SKM-1 treated with dmso at 0.1 percent for 144 hours (cell line): Measurements from ENCODE around the gene HOOK1.

ENCODE experiments used
- DNase-seq: peaks from one replicate; lab custom pipeline; 2025; ENCODE audit not compliant: unreplicated experiment; lab: John Stamatoyannopoulos, UW

Gene HOOK1

GRCh38 chr1:59814901-59815825, at the start of gene HOOK1:
Gene HOOK1, plus strand, starts transcription at chr1:59814949. Its CDS starts 169 bp downstream, at chr1:59815118.
- DNase-seq: no peak

DNA sequence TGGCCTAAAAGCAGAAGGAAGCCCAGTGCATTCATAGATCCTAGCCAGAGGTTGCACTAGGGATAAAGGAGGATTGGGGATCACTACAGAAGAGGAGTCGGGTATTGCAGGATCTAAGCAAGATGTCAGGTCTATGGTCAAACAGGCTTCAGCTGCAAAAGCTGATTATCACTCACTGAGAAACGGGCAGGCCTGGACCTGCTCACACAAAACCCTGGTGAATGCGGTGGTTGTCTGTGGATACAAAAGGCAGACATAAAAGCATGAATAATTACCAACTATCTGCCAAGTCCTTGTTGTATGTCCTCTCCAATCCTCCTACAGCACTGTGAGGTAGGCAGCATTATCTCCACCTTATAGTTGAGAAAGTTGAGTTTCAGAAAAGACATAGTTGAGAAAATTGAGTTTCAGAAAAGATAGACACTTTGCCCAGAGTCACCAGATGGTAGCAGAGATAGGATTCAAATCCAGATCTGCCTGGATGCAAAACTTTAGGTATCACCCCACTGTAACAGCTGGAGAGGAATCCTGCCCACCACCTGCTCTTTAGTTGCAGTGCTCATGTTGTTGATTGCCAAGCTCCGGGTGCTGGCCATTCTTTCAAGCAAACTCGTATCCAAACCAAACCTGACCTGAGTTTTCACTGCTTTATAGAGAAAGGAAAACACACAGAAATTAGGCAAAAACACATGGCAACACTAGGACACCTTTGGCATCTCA, 49.6 kb upstream of the HOOK1 start:
- DNase-seq: no peak

DNA sequence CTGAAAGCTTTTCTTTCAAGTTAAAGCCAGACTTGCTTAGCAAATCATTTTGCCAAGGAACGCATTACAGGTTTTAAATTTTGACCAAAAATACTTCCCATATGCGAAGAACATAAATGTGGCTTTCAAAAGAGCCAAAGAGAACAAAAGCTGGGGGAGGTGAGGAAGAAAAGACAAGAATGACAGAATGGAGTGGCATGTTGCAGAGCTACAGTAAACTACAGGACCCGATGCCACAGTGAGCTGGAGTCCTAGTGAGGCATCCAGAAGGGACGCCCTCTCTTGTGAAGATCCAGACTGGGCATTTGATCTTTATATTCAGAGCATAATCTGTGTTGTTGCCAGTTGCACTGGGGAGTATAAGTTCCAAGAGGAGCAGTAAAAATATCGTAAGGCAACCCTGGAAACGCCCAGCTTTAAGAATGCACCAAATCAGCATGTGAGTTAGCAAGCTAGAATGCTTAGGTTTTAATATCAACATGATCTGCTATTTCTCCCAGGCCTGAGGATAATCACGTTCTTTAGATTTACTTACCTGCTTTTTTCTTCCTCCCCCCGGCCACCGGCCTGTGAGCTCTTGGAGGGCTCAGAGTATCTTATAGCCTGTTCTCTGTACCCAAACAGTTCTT, 48.4 kb upstream of the HOOK1 start:
- no peak for DNase-seq

DNA sequence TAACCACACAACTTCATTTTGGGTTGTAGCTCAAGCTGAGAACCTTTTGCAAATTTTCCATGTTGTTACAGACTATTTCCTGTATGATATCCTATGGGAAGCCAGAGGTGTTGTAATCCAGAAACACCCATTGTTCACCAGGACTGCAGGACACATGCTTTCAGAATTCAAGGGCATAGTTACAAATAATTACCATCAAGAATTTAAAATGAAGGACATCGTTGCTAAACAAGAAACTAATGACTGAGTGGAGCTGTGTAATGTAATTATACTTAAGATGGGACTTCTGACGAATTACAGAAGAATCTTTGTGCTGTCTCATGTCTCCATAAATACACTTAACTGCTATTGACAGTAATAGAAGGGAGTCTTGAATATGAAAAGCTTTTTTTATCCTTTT, 47.6 kb upstream of the HOOK1 start:
- DNase-seq: no peak

GRCh38 chr1:59768792-59769735, 45.7 kb upstream of the HOOK1 start:
- no peak for DNase-seq

- no peak for DNase-seq
Measured at GRCh38 chr1:59769736-59770095, 45.0 kb upstream of the HOOK1 start.

DNA sequence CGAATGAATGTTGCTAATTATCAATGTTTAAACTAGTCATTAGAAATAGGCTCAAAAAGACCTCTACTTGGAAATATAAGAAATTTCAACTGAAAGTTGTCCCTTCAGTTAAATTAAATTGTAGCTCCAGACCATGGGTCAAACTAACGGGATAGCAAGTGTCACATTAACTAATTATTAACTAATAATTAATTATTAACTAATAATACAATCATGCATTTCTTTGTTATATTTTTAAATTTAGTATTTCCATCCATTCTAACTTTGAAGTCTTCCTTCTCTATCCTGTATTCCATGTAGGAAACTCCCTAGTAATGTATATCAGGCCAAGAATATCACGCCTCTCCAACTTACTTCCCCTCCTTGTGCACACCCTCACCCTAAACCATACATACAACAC, 43.4 kb upstream of the HOOK1 start:
- DNase-seq: no peak

DNA sequence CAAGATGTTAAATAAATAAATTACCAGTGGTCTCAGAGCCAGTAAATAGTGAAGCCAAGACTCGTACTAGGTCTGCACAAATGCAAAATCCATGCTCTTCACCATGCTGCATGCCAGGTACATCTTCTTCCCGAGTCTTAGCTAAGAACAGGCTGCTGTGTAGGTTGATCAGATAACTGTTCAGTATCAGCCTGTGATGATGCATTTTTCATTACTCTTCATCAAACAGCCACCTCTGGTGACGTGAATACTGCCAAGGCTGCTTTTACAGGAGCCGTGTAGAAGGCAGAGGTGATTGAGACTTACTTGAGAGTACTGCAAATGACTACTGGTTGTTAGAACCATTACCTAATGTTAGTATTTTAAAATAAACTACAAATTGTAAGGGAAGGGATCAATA, 39.3 kb upstream of the HOOK1 start:
- no peak for DNase-seq

DNA sequence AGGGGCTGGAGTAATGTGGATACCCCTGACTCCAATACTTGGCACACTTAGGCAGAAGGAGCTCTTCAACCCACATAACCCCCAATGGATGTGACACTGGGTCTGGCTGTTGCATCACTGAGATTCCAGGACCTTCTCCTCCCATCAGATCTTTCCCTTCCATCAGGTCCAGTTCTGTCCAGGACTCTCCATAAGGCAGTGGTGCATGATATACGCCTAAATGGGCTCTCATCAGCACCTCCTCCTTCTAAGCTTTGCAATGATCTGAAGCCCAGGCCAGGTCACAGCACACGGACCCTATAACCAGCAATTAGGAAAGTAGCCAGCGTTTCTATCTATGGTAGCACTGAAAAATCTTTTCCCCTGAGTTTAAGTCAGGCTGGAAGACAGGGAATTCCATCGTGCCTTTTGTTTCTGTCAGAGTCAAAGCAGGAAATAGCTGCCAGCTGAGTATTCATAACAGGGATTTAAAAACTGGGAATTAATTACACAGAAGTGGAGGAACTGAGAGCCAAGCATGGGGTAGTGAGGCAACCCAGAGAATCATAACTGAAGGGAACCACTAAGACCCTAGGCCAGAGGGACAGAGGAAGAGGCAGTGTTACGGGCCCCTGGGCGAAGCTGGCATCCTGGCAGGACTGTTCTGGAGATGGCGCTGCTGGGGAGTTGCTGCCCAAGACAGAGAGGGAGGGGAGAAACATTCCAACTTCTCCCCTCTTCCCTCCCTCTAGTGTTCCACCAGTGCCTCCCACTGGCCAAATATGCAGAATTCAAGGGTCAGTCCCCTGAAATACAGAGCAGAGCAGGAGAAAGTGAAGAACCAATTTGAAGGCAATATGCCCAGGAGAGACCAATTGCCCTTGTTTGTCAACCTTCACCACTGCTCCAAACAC, 37.5 kb upstream of the HOOK1 start:
- DNase-seq: no peak

DNA sequence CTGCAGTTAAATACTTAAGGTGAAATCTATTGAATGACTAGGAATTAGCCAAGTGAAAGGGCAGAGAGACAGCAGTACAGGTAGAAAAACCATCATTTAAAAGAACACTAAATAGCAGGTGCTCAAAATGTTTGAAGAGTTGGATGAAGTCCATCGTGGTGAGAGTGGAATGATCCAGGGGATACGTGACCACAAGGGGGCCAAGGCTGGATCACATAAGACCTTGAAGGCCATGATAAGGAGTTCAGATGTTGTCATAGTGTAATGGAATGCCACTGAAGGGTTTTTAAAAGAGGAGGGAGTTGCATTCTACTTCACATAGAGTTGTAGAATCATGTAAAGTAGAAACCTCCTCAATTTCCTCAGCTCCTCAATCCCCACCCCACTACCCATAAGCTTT, 34.8 kb upstream of the HOOK1 start:
- DNase-seq: no peak

GRCh38 chr1:59788825-59789224, 25.9 kb upstream of the HOOK1 start:
- DNase-seq: no peak

- no peak for DNase-seq
Measured at GRCh38 chr1:59798600-59798999, 16.1 kb upstream of the HOOK1 start.

- DNase-seq: no peak
Measured at GRCh38 chr1:59803458-59804038, 11.2 kb upstream of the HOOK1 start.

GRCh38 chr1:59804301-59804700, 10.4 kb upstream of the HOOK1 start:
- DNase-seq: no peak

DNA sequence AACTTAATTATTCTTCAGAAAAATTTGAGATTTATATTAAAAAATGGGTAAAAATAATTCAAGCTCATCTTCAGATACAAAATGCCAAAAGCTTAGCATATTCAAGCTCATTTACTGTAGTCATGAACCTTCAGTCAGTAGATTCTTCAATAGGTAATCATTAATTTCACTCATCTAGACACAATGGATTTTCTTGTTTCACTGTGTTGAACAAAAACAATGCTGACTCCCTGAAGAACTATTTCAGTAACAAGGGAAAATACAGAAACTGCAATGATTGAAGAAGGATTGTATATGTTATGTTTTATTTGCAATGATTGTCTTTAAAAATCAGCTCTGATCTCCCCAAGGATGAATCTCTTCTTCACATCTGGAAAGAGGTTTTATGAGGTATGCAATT, 9.2 kb upstream of the HOOK1 start:
- no peak for DNase-seq

DNA sequence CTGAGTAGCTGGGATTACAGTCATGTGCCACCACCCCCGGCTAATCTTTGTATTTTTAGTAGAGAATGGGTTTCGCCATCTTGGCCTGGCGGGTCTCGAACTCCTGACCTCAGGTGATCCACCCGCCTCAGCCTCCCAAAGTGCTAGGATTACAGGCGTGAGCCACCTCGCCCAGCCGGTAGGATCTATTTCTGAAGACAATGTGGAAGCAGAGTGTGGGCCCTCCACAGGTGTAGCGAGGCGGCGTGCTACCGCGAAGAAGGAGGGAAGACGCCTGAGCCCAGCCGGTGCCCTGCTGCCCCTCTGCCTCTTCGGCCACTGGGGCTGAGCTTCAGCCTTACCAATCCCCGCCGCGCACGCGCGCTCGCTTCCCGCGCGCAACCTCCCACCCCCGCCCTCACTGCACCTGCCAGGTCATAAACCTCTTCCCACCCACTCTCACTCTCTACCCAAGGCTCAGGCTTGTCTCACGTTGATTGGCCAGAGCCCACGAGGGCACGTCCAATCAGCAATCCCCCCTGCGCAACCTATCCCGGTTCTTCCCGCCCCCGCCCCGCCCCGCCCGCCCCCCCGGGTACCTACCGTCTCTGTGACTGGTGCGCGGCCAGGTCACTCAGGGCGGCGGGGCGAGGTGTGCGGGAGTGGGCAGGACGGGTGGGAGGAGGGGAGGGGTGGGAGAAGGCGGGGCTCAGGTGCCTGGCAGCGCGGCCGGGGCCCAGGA, 409 bp upstream of the HOOK1 start:
- peak; percentile 94 for DNase-seq

- no peak for DNase-seq
Measured at GRCh38 chr1:59815892-59816291, 1.1 kb downstream of the HOOK1 start.

GRCh38 chr1:59816318-59816878, 1.6 kb downstream of the HOOK1 start:
- no peak for DNase-seq
